DND-41 (cell line): Measurements from ENCODE around the gene TREH.
"Not testable (repeated sequence)": the region's sequence is repeated elsewhere in the genome, so short reads cannot be mapped to it uniquely, and the experiment has no call there.

Experiments used
- ATAC-seq: fragments of 200-7000 bp; cut with Tn5 transposase; 3 replicates; pipeline ENCODE4 v1.9.1; 2021; ENCODE audit warnings: low read depth; ENCODE audit not compliant: insufficient read depth
- DNase-seq: peaks from one replicate; pipeline ENCODE4 v3.0.0-alpha.2; 2020
- H2AFZ ChIP-seq: 2 replicates; pipeline ENCODE4 v1.6.0; 2012; ENCODE audit warnings: low read depth, low read length
- H3K27ac ChIP-seq: 2 replicates; pipeline ENCODE4 v1.5.1; 2012; ENCODE audit warnings: low read length, inconsistent platforms
- H3K27me3 ChIP-seq: fragments of 200-600 bp; sonication (generic); 2 replicates; pipeline ENCODE4 v1.6.0; 2012; ENCODE audit warnings: low read length, mild to moderate bottlenecking, inconsistent platforms; ENCODE audit not compliant: insufficient read depth, poor library complexity
- H3K36me3 ChIP-seq: 2 replicates; pipeline ENCODE4 v1.5.1; 2012; ENCODE audit warnings: low read length, inconsistent platforms; ENCODE audit not compliant: insufficient read depth
- H3K4me1 ChIP-seq: 2 replicates; pipeline ENCODE4 v1.5.1; 2012; ENCODE audit warnings: mild to moderate bottlenecking, low read length; ENCODE audit not compliant: insufficient read depth
- H3K4me2 ChIP-seq: 2 replicates; pipeline ENCODE4 v1.6.0; 2012; ENCODE audit warnings: mild to moderate bottlenecking, moderate library complexity, low read length, inconsistent platforms; ENCODE audit not compliant: insufficient read depth
- H3K4me3 ChIP-seq, 2 experiments: fragments of 200-600 bp in 1 of 2; shearing (Covaris generic) in 1 of 2; 2 replicates each; pipeline ENCODE4 v1.5.1; 2012 to 2016; ENCODE audit warnings: inconsistent platforms in 2 of 2, low read length in 2 of 2, mild to moderate bottlenecking in 2 of 2, low read depth in 1 of 2, moderate library complexity in 1 of 2
- H3K79me2 ChIP-seq: 2 replicates; pipeline ENCODE4 v1.6.0; 2012; ENCODE audit warnings: low read length, inconsistent platforms; ENCODE audit not compliant: insufficient read depth
- H3K9ac ChIP-seq: 2 replicates; pipeline ENCODE4 v1.6.0; 2012; ENCODE audit warnings: low read depth, mild to moderate bottlenecking, inconsistent platforms, low read length, moderate library complexity
- H3K9me3 ChIP-seq: 2 replicates; pipeline ENCODE4 v1.5.1; 2012; ENCODE audit warnings: low read length, moderate library complexity, mild to moderate bottlenecking, inconsistent platforms; ENCODE audit not compliant: insufficient read depth, severe bottlenecking
- H4K20me1 ChIP-seq: 2 replicates; pipeline ENCODE4 v1.6.0; 2012; ENCODE audit warnings: low read length; ENCODE audit not compliant: insufficient read depth
- EZH2 ChIP-seq: IDR thresholded peaks from 3 replicates; pipeline ENCODE4 v1.6.1; 2012; ENCODE audit warnings: borderline replicate concordance, low read depth, mild to moderate bottlenecking, moderate library complexity, low read length, inconsistent platforms; ENCODE audit not compliant: severe bottlenecking
- TF ChIP-seq, protein P1 (sequence below): IDR thresholded peaks from 2 replicates; pipeline ENCODE4 v1.5.1; 2012; ENCODE audit warnings: borderline replicate concordance, low read length, moderate library complexity, mild to moderate bottlenecking; ENCODE audit not compliant: poor library complexity, severe bottlenecking; ENCODE audit errors: extremely low read depth

The TREH gene

GRCh38 chr11:118715245-118715831 is 35.9 kb upstream of the TREH start:
- Histone ChIP-seq H3K36me3 (no peaks in the 10 kb centered on the region), H3K9ac (no peak overlapping the region), H3K9me3 (no peaks in the 10 kb centered on the region), H4K20me1 (no peaks in the 10 kb centered on the region), H3K79me2 (no peaks in the 10 kb centered on the region), H3K4me1 (no peaks in the 10 kb centered on the region), H3K27me3 (no peaks in the 10 kb centered on the region), H3K4me3 (no peak overlapping the region), H2AFZ (no peak overlapping the region), H3K4me2 (no peak overlapping the region), H3K27ac (no peak overlapping the region)
- ATAC-seq (no peak), DNase-seq (no peak)
- no peak for TF ChIP-seq EZH2
- TF ChIP-seq, protein P1, sequence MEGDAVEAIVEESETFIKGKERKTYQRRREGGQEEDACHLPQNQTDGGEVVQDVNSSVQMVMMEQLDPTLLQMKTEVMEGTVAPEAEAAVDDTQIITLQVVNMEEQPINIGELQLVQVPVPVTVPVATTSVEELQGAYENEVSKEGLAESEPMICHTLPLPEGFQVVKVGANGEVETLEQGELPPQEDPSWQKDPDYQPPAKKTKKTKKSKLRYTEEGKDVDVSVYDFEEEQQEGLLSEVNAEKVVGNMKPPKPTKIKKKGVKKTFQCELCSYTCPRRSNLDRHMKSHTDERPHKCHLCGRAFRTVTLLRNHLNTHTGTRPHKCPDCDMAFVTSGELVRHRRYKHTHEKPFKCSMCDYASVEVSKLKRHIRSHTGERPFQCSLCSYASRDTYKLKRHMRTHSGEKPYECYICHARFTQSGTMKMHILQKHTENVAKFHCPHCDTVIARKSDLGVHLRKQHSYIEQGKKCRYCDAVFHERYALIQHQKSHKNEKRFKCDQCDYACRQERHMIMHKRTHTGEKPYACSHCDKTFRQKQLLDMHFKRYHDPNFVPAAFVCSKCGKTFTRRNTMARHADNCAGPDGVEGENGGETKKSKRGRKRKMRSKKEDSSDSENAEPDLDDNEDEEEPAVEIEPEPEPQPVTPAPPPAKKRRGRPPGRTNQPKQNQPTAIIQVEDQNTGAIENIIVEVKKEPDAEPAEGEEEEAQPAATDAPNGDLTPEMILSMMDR = no peak

DNA sequence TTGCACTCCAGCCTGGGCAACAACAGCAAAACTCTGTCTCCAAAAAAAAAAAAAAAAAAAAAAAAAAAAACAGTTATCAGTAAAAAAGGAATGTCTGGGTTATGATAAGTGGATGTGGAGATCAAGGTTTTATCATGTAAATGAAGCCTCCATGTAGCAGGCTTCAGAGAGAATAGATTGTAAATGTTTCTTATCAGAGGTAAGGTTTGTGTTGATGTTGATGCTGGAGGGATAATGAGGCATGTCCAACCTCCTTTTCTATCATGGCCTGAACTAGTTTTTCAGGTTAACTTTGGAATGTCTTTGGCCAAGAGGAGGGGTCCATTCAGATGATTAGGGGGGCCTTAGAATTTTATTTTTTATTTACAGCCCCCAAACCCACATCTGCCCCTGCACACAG is 35.4 kb upstream of the TREH start:
- no peak overlapping the region for H3K27ac ChIP-seq
- no peak overlapping the region for H3K4me2 ChIP-seq
- DNase-seq = no peak
- ATAC-seq = no peak
- H3K79me2 ChIP-seq = no peaks in the 10 kb centered on the region
- no peaks in the 10 kb centered on the region for H3K9me3 ChIP-seq
- no peak overlapping the region for H2AFZ ChIP-seq
- no peaks in the 10 kb centered on the region for H4K20me1 ChIP-seq
- H3K9ac ChIP-seq = no peak overlapping the region
- H3K27me3 ChIP-seq = no peaks in the 10 kb centered on the region
- H3K36me3 ChIP-seq = no peaks in the 10 kb centered on the region
- TF ChIP-seq EZH2 = no peak
- TF ChIP-seq, protein P1 = no peak
- H3K4me3 ChIP-seq = no peak overlapping the region
- no peaks in the 10 kb centered on the region for H3K4me1 ChIP-seq

DNA sequence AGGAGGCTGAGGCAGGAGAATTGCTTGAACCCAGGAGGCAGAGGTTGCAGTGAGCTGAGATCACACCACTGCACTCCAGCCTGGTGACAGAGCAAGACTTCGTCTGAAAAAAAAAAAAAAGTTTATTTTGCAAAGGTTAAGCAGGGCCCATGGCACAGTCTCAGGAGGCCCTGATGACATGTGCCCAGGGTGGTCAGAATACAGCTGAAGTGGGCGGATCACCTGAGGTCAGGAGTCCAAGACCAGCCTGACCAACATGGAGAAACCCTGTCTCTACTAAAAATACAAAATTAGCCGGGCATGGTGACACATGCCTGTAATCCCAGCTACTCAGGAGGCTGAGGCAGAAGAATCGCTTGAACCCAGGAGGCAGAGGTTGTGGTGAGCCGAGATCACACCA is 35.0 kb upstream of the TREH start:
- H2AFZ ChIP-seq, H3K27ac ChIP-seq, H3K36me3 ChIP-seq, H3K4me2 ChIP-seq, H3K9ac ChIP-seq, H3K9me3 ChIP-seq, H3K4me1 ChIP-seq, H3K79me2 ChIP-seq, H4K20me1 ChIP-seq, H3K27me3 ChIP-seq, DNase-seq, H3K4me3 ChIP-seq, ATAC-seq: not testable (repeated sequence)

- no peaks in the 10 kb centered on the region for H3K79me2 ChIP-seq
- ATAC-seq (no peak), DNase-seq (no peak)
- no peaks in the 10 kb centered on the region for H3K36me3 ChIP-seq
- H4K20me1 ChIP-seq = no peaks in the 10 kb centered on the region
- no peak overlapping the region for H3K9ac ChIP-seq
- no peak overlapping the region for H2AFZ ChIP-seq
- no peak overlapping the region for H3K4me3 ChIP-seq
- H3K4me2 ChIP-seq = no peak overlapping the region
- TF ChIP-seq, protein P1 = no peak
- TF ChIP-seq EZH2 = no peak
- no peak overlapping the region for H3K27ac ChIP-seq
- no peaks in the 10 kb centered on the region for H3K27me3 ChIP-seq
- H3K9me3 ChIP-seq = no peaks in the 10 kb centered on the region
- H3K4me1 ChIP-seq = peaks cover 25% of the 10 kb centered on the region
Observed at GRCh38 chr11:118708296-118708695, 28.8 kb upstream of the TREH start.
